Mesothelial cell of epicardium (in vitro differentiated cells): ENCODE results near the gene FXYD4. TPM values are rescaled to one million over a fixed set of nuclear protein-coding genes. Genes with fewer than 3 reads are reported as not detected.

Source experiments
- DNase-seq, 2 experiments: peaks; one replicate each; pipeline ENCODE4 v3.0.0; 2021; ENCODE audit warnings: low spot score in 2 of 2; ENCODE audit not compliant: unreplicated experiment in 2 of 2
- H3K27ac Mint-ChIP-seq: 2 replicates; pipeline ENCODE4 v1.8.0; 2021; ENCODE audit warnings: mixed read lengths
- H3K27me3 Mint-ChIP-seq: 2 replicates; pipeline ENCODE4 v1.8.0; 2021; ENCODE audit warnings: low read depth, mixed read lengths
- H3K36me3 Mint-ChIP-seq: 2 replicates; pipeline ENCODE4 v1.8.0; 2021; ENCODE audit warnings: mixed read lengths
- H3K4me1 Mint-ChIP-seq: 2 replicates; pipeline ENCODE4 v1.8.0; 2021; ENCODE audit warnings: mixed read lengths
- H3K4me3 Mint-ChIP-seq: 2 replicates; pipeline ENCODE4 v1.8.0; 2021; ENCODE audit warnings: mild to moderate bottlenecking, moderate library complexity, mixed read lengths
- H3K9me3 Mint-ChIP-seq: 2 replicates; pipeline ENCODE4 v1.8.0; 2021; ENCODE audit warnings: mixed read lengths
- total RNA-seq: library from RNA; stranded (reverse); gene quantifications from 3 replicates; pipeline ENCODE4 v1.2.1, GENCODE V29; 2021
- TF ChIP-seq, protein P1 (sequence below): fragments of 200-600 bp; sonication (generic); IDR thresholded peaks from one replicate; pipeline ENCODE4 v1.5.0; 2021; ENCODE audit warnings: antibody characterized with exemption; ENCODE audit not compliant: unreplicated experiment

The FXYD4 gene
- total RNA-seq, 1 donor from 2014 or later, result not detected

DNA sequence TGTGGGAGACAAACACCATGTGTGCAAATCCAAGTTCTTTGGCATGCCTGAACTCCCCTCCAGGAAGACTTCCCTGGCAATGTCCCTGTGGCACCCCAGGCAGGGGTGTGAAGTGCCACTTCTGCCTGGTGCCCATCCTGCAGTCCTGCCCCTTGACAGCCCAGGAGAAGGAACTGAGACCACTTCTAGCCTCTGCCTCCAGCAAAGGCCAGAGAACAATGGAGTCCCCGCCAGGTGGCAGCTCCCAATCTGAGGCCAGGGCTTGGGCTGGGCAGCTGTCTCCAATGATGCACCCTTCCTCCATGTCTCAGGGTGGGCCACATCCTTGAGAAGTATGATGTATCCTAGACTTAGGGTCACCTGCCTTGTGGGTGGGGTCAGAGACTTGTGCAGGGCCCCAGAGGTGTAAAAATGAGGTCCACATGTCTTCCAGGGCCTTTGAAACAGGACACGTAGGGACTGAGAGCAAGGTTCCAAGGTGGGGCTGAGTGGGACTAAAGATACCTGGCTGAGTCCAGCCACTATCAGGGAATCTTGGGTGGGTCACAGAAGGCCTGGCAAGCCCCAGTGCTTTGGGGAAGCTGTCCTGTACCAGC, 5.5 kb downstream of the FXYD4 start:
- Mint-ChIP-seq H3K9me3 (no peaks in the 10 kb centered on the region), H3K4me1 (peaks cover 18% of the 10 kb centered on the region), H3K36me3 (no peaks in the 10 kb centered on the region), H3K4me3 (no peak overlapping the region), H3K27me3 (no peaks in the 10 kb centered on the region), H3K27ac (no peak overlapping the region)
- TF ChIP-seq, protein P1, sequence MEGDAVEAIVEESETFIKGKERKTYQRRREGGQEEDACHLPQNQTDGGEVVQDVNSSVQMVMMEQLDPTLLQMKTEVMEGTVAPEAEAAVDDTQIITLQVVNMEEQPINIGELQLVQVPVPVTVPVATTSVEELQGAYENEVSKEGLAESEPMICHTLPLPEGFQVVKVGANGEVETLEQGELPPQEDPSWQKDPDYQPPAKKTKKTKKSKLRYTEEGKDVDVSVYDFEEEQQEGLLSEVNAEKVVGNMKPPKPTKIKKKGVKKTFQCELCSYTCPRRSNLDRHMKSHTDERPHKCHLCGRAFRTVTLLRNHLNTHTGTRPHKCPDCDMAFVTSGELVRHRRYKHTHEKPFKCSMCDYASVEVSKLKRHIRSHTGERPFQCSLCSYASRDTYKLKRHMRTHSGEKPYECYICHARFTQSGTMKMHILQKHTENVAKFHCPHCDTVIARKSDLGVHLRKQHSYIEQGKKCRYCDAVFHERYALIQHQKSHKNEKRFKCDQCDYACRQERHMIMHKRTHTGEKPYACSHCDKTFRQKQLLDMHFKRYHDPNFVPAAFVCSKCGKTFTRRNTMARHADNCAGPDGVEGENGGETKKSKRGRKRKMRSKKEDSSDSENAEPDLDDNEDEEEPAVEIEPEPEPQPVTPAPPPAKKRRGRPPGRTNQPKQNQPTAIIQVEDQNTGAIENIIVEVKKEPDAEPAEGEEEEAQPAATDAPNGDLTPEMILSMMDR, result no peak
- no peak for DNase-seq

DNA sequence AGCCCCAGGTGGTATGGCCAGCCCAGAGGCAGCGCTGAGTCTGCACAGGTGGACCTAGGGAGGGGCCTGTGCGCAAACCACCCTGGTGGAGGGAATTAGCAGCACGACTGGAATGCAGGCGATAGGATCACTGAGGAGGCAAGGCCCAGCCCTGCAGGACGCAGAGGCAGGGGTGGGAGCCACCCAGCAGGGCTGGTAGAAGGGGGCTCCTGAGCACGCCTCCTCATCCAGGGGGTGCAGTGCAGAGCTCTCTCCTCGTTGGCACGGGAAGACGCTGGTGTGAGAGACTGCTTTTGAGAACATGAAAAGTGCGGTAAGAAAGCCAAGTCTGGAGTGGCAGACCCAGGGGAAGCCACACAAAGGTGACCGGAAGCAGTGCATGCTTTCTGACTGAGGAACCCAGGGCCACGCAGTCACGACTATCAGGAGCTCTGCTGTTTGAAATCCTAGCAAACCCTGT, 6.0 kb downstream of the FXYD4 start:
- H3K36me3 Mint-ChIP-seq, result no peaks in the 10 kb centered on the region
- peaks cover 18% of the 10 kb centered on the region for H3K4me1 Mint-ChIP-seq
- no peaks in the 10 kb centered on the region for H3K27me3 Mint-ChIP-seq
- no peak overlapping the region for H3K4me3 Mint-ChIP-seq
- TF ChIP-seq, protein P1, result peak; percentile 53
- no peaks in the 10 kb centered on the region for H3K9me3 Mint-ChIP-seq
- H3K27ac Mint-ChIP-seq, result peak overlapping the region; percentile 82
- peak in 1 of 2 experiments; percentile 67 for DNase-seq

DNA sequence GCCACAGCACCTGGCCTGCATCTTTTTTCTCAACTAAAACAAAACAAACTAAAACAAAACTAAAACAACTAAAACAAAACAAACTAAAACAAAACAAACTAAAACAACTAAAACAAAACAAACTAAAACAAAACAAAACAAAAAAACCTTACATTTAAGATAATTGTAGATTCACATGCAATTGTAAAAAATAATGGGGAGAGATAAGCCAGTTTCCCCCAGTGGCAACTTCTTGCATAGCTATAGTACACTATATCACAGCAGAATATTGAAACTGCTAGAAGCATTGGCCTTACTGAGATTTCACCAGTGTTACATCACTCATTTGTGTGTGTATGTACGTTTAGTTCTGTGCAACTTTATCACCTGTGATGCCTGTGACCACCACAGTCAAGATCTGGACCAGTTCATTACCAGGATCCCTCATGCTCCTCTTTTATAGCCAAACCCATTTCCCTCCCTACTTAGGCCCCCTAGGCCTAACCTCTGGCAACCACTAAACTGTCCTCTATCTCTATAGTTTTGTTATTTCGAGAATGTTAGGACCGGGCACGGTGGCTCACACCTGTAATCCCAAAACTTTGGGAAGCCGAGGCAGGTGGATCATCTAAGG, 9.3 kb downstream of the FXYD4 start:
- DNase-seq, result no peak
- peaks cover 16% of the 10 kb centered on the region for H3K4me1 Mint-ChIP-seq
- TF ChIP-seq, protein P1, result peak; percentile 10
- H3K9me3 Mint-ChIP-seq, result no peaks in the 10 kb centered on the region
- peaks cover 2% of the 10 kb centered on the region for H3K36me3 Mint-ChIP-seq
- no peak overlapping the region for H3K27ac Mint-ChIP-seq
- H3K4me3 Mint-ChIP-seq, result no peak overlapping the region
- H3K27me3 Mint-ChIP-seq, result no peaks in the 10 kb centered on the region

DNA sequence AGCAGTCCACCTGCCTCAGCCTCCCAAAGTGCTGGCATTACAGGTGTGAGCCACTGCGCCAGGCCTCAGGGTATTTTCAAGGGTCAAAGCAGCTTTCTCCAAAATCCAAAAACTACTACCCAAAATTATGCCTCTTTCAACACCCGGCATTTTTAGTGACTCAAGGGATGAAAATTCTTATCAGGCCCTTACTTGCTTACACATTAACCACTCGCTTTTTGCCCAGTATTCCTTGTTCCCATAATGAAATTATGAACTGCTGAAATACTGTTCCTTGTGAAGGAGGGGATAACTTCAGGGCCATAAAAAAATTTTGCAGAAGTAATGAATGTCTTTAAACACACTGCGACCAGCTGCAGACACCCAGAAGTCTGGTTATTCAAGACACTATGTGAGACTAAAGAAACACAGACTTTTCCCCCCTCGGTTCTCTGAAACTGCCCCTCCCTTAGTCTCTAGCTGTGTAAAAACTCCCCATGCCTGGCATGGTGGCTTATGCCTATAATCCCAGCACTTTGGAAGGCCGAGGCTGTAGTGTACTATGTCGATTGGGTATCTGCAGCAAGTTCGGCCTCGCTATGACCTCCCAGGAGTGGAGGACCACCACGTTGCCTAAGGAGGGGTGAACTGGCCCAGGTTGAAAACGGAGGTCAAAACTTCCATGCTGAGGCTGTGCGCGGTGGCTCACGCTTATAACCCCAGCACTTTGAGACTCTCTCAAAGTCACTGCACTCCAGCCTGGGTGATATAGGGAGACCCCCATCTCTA, 12.0 kb downstream of the FXYD4 start:
- no peak for DNase-seq
- Mint-ChIP-seq H3K36me3 (peaks cover 22% of the 10 kb centered on the region), H3K4me1 (no peaks in the 10 kb centered on the region), H3K4me3 (no peak overlapping the region), H3K9me3 (no peaks in the 10 kb centered on the region), H3K27ac (no peak overlapping the region), H3K27me3 (no peaks in the 10 kb centered on the region)
- TF ChIP-seq, protein P1, result no peak

DNA sequence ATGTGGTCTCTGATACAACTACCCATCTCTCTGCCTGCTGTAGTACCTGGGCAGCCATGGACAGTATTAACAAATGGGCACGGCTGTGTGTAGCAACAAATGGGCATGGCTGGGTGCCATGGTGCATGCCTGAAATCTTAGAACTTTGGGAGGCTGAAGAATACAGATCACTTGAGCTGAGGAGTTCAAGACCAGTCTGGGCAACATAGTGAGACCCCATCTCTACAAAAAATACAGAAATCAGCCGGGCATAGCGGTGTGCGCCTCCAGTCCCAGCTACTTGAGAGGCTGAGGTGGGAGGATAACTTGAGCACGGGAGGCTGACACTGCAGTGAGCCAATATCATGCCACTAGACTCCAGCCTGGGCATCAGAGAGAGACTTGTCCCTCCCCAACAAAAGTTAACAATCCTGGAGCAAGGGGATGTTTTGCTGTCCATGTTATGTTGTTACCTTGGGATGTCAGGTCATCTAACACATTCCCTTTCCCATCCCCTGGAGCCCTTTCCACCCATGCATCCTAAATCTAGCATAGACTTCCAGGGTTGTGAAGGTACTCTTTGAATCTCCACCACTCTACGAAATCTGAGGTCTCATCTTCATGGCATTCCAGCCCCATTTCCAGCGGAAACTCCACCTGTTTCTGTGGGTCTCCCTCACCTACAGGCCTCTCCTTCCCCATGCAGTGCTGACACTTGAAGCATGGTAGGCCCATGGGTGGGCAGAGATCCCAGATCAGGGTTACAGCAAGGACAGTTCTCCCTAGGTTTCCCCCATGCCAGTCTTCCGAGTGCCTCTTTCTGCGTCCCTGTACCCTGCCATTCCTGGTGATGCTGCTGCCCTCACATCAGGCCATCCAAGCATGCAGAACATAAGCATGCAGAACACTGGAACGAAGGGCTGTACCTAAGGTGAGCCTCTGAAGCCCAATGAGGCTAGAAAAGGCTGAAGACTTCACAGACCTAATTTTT, 13.1 kb downstream of the FXYD4 start:
- Mint-ChIP-seq H3K27me3 (no peaks in the 10 kb centered on the region), H3K9me3 (no peaks in the 10 kb centered on the region), H3K4me3 (no peak overlapping the region), H3K4me1 (peaks cover 2% of the 10 kb centered on the region), H3K27ac (no peak overlapping the region), H3K36me3 (peaks cover 27% of the 10 kb centered on the region)
- DNase-seq, result no peak
- TF ChIP-seq, protein P1, result no peak
